HCT116 (cell line): ENCODE results near the gene FAIM. TPM values are rescaled to one million over a fixed set of nuclear protein-coding genes. Genes with fewer than 3 reads are reported as not detected.

Experiments used
- ATAC-seq: fragments of 200-7000 bp; cut with Tn5 transposase; 2 replicates; pipeline ENCODE4 v1.9.1; 2020; ENCODE audit warnings: mild to moderate bottlenecking, moderate library complexity
- BruUV-seq: library from RNA; stranded (reverse); fragments of 400-500 nt; replicated peaks from 2 replicates; lab custom pipeline; 2021; lab: Mats Ljungman, UMichigan
- CTCF ChIA-PET: fragments of 300-600 bp; sonication (Branson Sonifier 250); formaldehyde crosslinking; loops from one replicate; lab custom pipeline; 2021; ENCODE audit warnings: antibody characterized with exemption; lab: Charles Lee
- POLR2A ChIA-PET: fragments of 300-600, 350-600 bp; sonication (Branson Sonifier 250); formaldehyde crosslinking; loops from one replicate; lab custom pipeline; 2021; ENCODE audit warnings: antibody characterized with exemption; lab: Charles Lee
- RAD21 ChIA-PET, 2 experiments: fragments of 300-600 bp; sonication (Branson Sonifier 250); formaldehyde crosslinking; loops; one replicate each; lab custom pipeline; 2023; ENCODE audit warnings: low total read pairs in 2 of 2; ENCODE audit not compliant: uncharacterized antibody in 2 of 2, unreplicated experiment in 2 of 2, low non-redundant PET in 1 of 2; lab: Charles Lee
- DNase-seq: peaks from one replicate; pipeline ENCODE4 v3.0.0-alpha.2; 2010; ENCODE audit warnings: low read depth, low spot score
- H2AFZ ChIP-seq: fragments of 200-600 bp; shearing (Covaris generic), sonication (generic); 2 replicates; pipeline ENCODE4 v1.6.1; 2017; ENCODE audit warnings: low read depth, mixed run types, mixed read lengths, antibody characterized with exemption, low read length; ENCODE audit not compliant: poor library complexity, severe bottlenecking
- H3K27ac ChIP-seq: 2 replicates; pipeline ENCODE4 v1.5.1; 2012; ENCODE audit warnings: low read depth, low read length
- H3K27me3 ChIP-seq: fragments of 200-600 bp; sonication (generic); 2 replicates; pipeline ENCODE4 v1.6.1; 2016; ENCODE audit warnings: mixed run types, low read length, mixed read lengths; ENCODE audit not compliant: insufficient read depth
- H3K36me3 ChIP-seq, 2 experiments: fragments of 200-500 bp in 1 of 2; fragments of 200-600 bp in 1 of 2; sonication (Bioruptor generic) in 1 of 2; sonication (generic) in 1 of 2; 2 replicates each; pipeline versions ENCODE4 v1.5.1 to v1.6.1; 2014 to 2016; ENCODE audit warnings: low read length in 2 of 2, inconsistent platforms in 1 of 2, mixed read lengths in 1 of 2, mixed run types in 1 of 2; ENCODE audit not compliant: insufficient read depth in 2 of 2, control insufficient read depth in 1 of 2
- H3K4me1 ChIP-seq, 2 experiments: fragments of 200-600 bp in 1 of 2; sonication (generic) in 1 of 2; 2 replicates each; pipeline versions ENCODE4 v1.5.1 to v1.6.1; 2012 to 2017; ENCODE audit warnings: low read length in 2 of 2, inconsistent platforms in 1 of 2, mild to moderate bottlenecking in 1 of 2, mixed read lengths in 1 of 2, mixed run types in 1 of 2, moderate library complexity in 1 of 2; ENCODE audit not compliant: insufficient read depth in 2 of 2, control insufficient read depth in 1 of 2
- H3K4me2 ChIP-seq: fragments of 200-600 bp; sonication (generic); 2 replicates; pipeline ENCODE4 v1.6.1; 2017; ENCODE audit warnings: mixed run types, low read length, mixed read lengths
- H3K4me3 ChIP-seq, 2 experiments: fragments of 200-600 bp in 1 of 2; sonication (generic) in 1 of 2; replicated peaks in 1 of 2; 2 replicates each; pipeline ENCODE4 v1.5.1; 2011 to 2016; ENCODE audit warnings: low read length in 2 of 2, control low read depth in 1 of 2, low read depth in 1 of 2, mild to moderate bottlenecking in 1 of 2, mixed read lengths in 1 of 2, mixed run types in 1 of 2
- H3K79me2 ChIP-seq: fragments of 200-600 bp; sonication (generic); 2 replicates; pipeline ENCODE4 v1.6.1; 2017; ENCODE audit warnings: mild to moderate bottlenecking, mixed run types, low read length, moderate library complexity, mixed read lengths; ENCODE audit not compliant: insufficient read depth
- H3K9ac ChIP-seq: fragments of 200-600 bp; sonication (generic); 2 replicates; pipeline ENCODE4 v1.6.1; 2016; ENCODE audit warnings: low read length, mixed read lengths
- H3K9me2 ChIP-seq: fragments of 200-600 bp; sonication (generic), shearing (Covaris generic); 2 replicates; pipeline ENCODE4 v1.6.1; 2017; ENCODE audit warnings: mixed run types, mild to moderate bottlenecking, moderate library complexity; ENCODE audit not compliant: insufficient read depth
- H3K9me3 ChIP-seq, 2 experiments: fragments of 200-500 bp in 1 of 2; fragments of 200-600 bp in 1 of 2; sonication (Bioruptor generic) in 1 of 2; sonication (generic) in 1 of 2; 2 replicates each; pipeline ENCODE4 v1.6.1; 2014 to 2017; ENCODE audit warnings: low read length in 2 of 2, mixed read lengths in 2 of 2, inconsistent platforms in 1 of 2, low read depth in 1 of 2, mild to moderate bottlenecking in 1 of 2, mixed run types in 1 of 2, moderate library complexity in 1 of 2; ENCODE audit not compliant: control insufficient read depth in 1 of 2, insufficient read depth in 1 of 2
- H4K20me1 ChIP-seq: fragments of 200-600 bp; sonication (generic), shearing (Covaris generic); 2 replicates; pipeline ENCODE4 v1.6.1; 2017; ENCODE audit warnings: mixed run types, mild to moderate bottlenecking, moderate library complexity; ENCODE audit not compliant: insufficient read depth
- ATF3 ChIP-seq: IDR thresholded peaks from 2 replicates; pipeline ENCODE4 v1.6.1; 2012
- CBX3 ChIP-seq: IDR thresholded peaks from 2 replicates; pipeline ENCODE4 v1.6.1; 2012; ENCODE audit warnings: low read depth
- ELF1 ChIP-seq: IDR thresholded peaks from 2 replicates; pipeline ENCODE4 v1.6.1; 2012; ENCODE audit warnings: low read depth, borderline replicate concordance
- EZH2phosphoT487 ChIP-seq: fragments of 200-600 bp; IDR thresholded peaks from 2 replicates; pipeline ENCODE4 v1.6.1; 2018; ENCODE audit warnings: antibody characterized with exemption, borderline replicate concordance
- JUND ChIP-seq: IDR thresholded peaks from 2 replicates; pipeline ENCODE4 v1.6.1; 2012
- MAX ChIP-seq: IDR thresholded peaks from 2 replicates; pipeline ENCODE4 v1.6.1; 2012
- POLR2A ChIP-seq: IDR thresholded peaks from 2 replicates; pipeline ENCODE4 v1.7.0; 2011; ENCODE audit warnings: borderline replicate concordance; ENCODE audit not compliant: insufficient read depth, insufficient read length; ENCODE audit errors: extremely low read depth
- POLR2AphosphoS5 ChIP-seq: IDR thresholded peaks from 2 replicates; pipeline ENCODE4 v1.6.1; 2011; ENCODE audit warnings: mild to moderate bottlenecking, low read depth, low read length, moderate library complexity
- RAD21 ChIP-seq: IDR thresholded peaks from 2 replicates; pipeline ENCODE4 v1.6.1; 2012; ENCODE audit warnings: low read depth, mild to moderate bottlenecking
- SP1 ChIP-seq: IDR thresholded peaks from 2 replicates; pipeline ENCODE4 v1.6.1; 2012; ENCODE audit warnings: low read depth
- SRF ChIP-seq: IDR thresholded peaks from 2 replicates; pipeline ENCODE4 v1.6.1; 2012; ENCODE audit warnings: low read depth
- YY1 ChIP-seq: IDR thresholded peaks from 2 replicates; pipeline ENCODE4 v1.6.1; 2011; ENCODE audit warnings: low read length, low read depth, moderate library complexity, mild to moderate bottlenecking; ENCODE audit not compliant: insufficient replicate concordance; ENCODE audit errors: extremely low read depth
- ZBTB33 ChIP-seq: IDR thresholded peaks from 2 replicates; pipeline ENCODE4 v1.6.1; 2011; ENCODE audit warnings: mild to moderate bottlenecking, low read length, moderate library complexity; ENCODE audit not compliant: insufficient replicate concordance; ENCODE audit errors: extremely low read depth
- ZNF274 ChIP-seq: fragments of 200-500 bp; sonication (Bioruptor generic); IDR thresholded peaks from 2 replicates; pipeline ENCODE4 v1.6.1; 2014; ENCODE audit warnings: mild to moderate bottlenecking, low read depth, low read length, inconsistent platforms
- intact Hi-C: fragments of 100-400 bp; cut with micrococcal nuclease; formaldehyde crosslinking; loops from 2 replicates; pipeline ENCODE4 v1.10.0; 2022
- total RNA-seq: library from RNA; stranded (reverse); gene quantifications from one replicate; pipeline ENCODE4 v1.2.1, GENCODE V29; 2021; ENCODE audit not compliant: unreplicated experiment
- TF ChIP-seq, protein P1 (sequence below), 3 experiments: fragments of 200-600 bp in 1 of 3; sonication (generic) in 1 of 3; IDR thresholded peaks in 2 of 3; conservative IDR thresholded peaks in 1 of 3; 2 replicates each; pipeline ENCODE4 v1.5.1; 2012 to 2017; ENCODE audit warnings: low read depth in 2 of 3, low read length in 2 of 3, antibody characterized with exemption in 1 of 3, borderline replicate concordance in 1 of 3, control low read depth in 1 of 3, mild to moderate bottlenecking in 1 of 3, mixed read lengths in 1 of 3, mixed run types in 1 of 3, moderate library complexity in 1 of 3; ENCODE audit not compliant: insufficient read depth in 1 of 3

FAIM gene
- total RNA-seq, 1 experiment from 2014 or later, result 12.2 TPM

- H3K27me3 ChIP-seq, result no peaks in the 10 kb centered on the region
- no peaks in the 10 kb centered on the region for H3K9me3 ChIP-seq
- CTCF ChIA-PET, result interaction anchor here (1.0 to 1.7 kb wide), 3 partner anchors 27 to 349 kb away, joined by 3 to 6 read pairs (median 4); partner anchors contain the start of gene CEP70
- H3K27ac ChIP-seq, result no peak overlapping the region
- H3K4me1 ChIP-seq, result no peaks in the 10 kb centered on the region
- H3K36me3 ChIP-seq, result peaks cover under 1 to 5% of the 10 kb centered on the region in 2 experiments; a peak in 2 of 4 replicates
- POLR2A ChIA-PET, result no interaction called here
- no peaks in the 10 kb centered on the region for H3K9me2 ChIP-seq
- intact Hi-C loops, result no loop called here
- RAD21 ChIA-PET, result no interaction called here
- H2AFZ ChIP-seq, result no peak overlapping the region
- ATAC-seq, result peak; percentile 61
- no peaks in the 10 kb centered on the region for H4K20me1 ChIP-seq
- no TSS peak for BruUV-seq
- TF ChIP-seq SRF (no peak), ELF1 (no peak), MAX (no peak), CBX3 (no peak), ZBTB33 (no peak), YY1 (no peak), POLR2AphosphoS5 (no peak), SP1 (no peak), JUND (no peak), POLR2A (no peak), ZNF274 (no peak), ATF3 (no peak), EZH2phosphoT487 (no peak), RAD21 (peak; percentile 25; the same call in 1 of the 2 replicates)
- TF ChIP-seq, protein P1, sequence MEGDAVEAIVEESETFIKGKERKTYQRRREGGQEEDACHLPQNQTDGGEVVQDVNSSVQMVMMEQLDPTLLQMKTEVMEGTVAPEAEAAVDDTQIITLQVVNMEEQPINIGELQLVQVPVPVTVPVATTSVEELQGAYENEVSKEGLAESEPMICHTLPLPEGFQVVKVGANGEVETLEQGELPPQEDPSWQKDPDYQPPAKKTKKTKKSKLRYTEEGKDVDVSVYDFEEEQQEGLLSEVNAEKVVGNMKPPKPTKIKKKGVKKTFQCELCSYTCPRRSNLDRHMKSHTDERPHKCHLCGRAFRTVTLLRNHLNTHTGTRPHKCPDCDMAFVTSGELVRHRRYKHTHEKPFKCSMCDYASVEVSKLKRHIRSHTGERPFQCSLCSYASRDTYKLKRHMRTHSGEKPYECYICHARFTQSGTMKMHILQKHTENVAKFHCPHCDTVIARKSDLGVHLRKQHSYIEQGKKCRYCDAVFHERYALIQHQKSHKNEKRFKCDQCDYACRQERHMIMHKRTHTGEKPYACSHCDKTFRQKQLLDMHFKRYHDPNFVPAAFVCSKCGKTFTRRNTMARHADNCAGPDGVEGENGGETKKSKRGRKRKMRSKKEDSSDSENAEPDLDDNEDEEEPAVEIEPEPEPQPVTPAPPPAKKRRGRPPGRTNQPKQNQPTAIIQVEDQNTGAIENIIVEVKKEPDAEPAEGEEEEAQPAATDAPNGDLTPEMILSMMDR (IDR thresholded peaks at IDR 0.05 in 2 of 3, conservative IDR thresholded peaks at IDR 0.05 in 1 of 3; ENCODE audit: borderline replicate concordance in 1 of 3, insufficient read depth in 1 of 3, low read depth in 2 of 3, low read length in 2 of 3), result peak in 2 of 3 experiments; percentile 5 to 17; a peak in 1 of 6 replicates
- 0 out of 2 replicates have a peak, but pooled peaks cover 3% of the 10 kb centered on the region for H3K79me2 ChIP-seq
- no peak for DNase-seq
- H3K9ac ChIP-seq, result no peak overlapping the region
- no peak overlapping the region for H3K4me3 ChIP-seq
- H3K4me2 ChIP-seq, result no peak overlapping the region
Measured at GRCh38 chr3:138567403-138567802, 41.2 kb upstream of the FAIM start.
